K562 (cell line): ENCODE results near the gene ASCC1. TPM values are rescaled to one million over a fixed set of nuclear protein-coding genes. Genes with fewer than 3 reads are reported as not detected.

Source experiments
- ATAC-seq: fragments of 200-7000 bp; cut with Tn5 transposase; 3 replicates; pipeline ENCODE4 v1.9.1; 2020; ENCODE audit warnings: moderate library complexity
- BruUV-seq: library from RNA; stranded (reverse); fragments of 400-500 nt; replicated peaks from 2 replicates; lab custom pipeline; 2021; lab: Mats Ljungman, UMichigan
- CTCF ChIA-PET: fragments of 300-600 bp; formaldehyde crosslinking; extraction: SDS; loops from one replicate; lab custom pipeline; 2021; ENCODE audit warnings: low intra/inter-chr PET ratio; lab: Yijun Ruan, JAX
- POLR2A ChIA-PET: fragments of 300-600, 350-650 bp; sonication (Branson Sonifier 250); formaldehyde crosslinking; extraction: SDS; loops from one replicate; lab custom pipeline; 2021; ENCODE audit warnings: antibody characterized with exemption, inconsistent platforms; lab: Yijun Ruan, JAX
- DNase-seq, 4 experiments: peaks; one replicate each; pipeline versions ENCODE4 v3.0.0 to v3.0.0-alpha.2; 2011 to 2018; ENCODE audit warnings: low spot score in 3 of 4, mixed read lengths in 3 of 4; ENCODE audit errors: extremely low read depth in 1 of 4
- FAIRE-seq: peaks from 2 replicates; lab custom pipeline; 2011; peaks lifted over from hg19 to GRCh38; lab: Jason Lieb, UNC
- H2AFZ ChIP-seq: 2 replicates; pipeline ENCODE4 v1.6.0; 2011; ENCODE audit warnings: low read depth, low read length, control low read depth, inconsistent platforms
- H3K27ac ChIP-seq: fragments of 200-600 bp; 3 replicates; pipeline ENCODE4 v1.8.0; 2011; ENCODE audit warnings: low read depth, mild to moderate bottlenecking, control low read depth, inconsistent platforms, low read length, moderate library complexity, mixed read lengths; ENCODE audit errors: extremely low read depth
- H3K27me3 ChIP-seq, 2 experiments: fragments of 300-600 bp in 1 of 2; 2 replicates in 1 of 2; 3 replicates in 1 of 2; pipeline versions ENCODE4 v1.6.0 to v1.8.0; 2011; ENCODE audit warnings: inconsistent platforms in 2 of 2, low read length in 2 of 2, mild to moderate bottlenecking in 1 of 2, mixed read lengths in 1 of 2, moderate library complexity in 1 of 2; ENCODE audit not compliant: control insufficient read depth in 2 of 2, insufficient read depth in 2 of 2
- H3K36me3 ChIP-seq: fragments of 300-600 bp; 3 replicates; pipeline ENCODE4 v1.8.0; 2011; ENCODE audit warnings: mild to moderate bottlenecking, low read length, inconsistent platforms; ENCODE audit not compliant: control insufficient read depth, insufficient read depth
- H3K4me1 ChIP-seq, 2 experiments: fragments of 200-600 bp in 1 of 2; replicated peaks in 1 of 2; 2 replicates in 1 of 2; 3 replicates in 1 of 2; pipeline versions ENCODE4 v1.5.1 to v1.8.0; 2011; ENCODE audit warnings: inconsistent platforms in 2 of 2, low read length in 2 of 2, mild to moderate bottlenecking in 1 of 2, mixed read lengths in 1 of 2, moderate library complexity in 1 of 2; ENCODE audit not compliant: control insufficient read depth in 2 of 2, insufficient read depth in 2 of 2
- H3K4me2 ChIP-seq: 2 replicates; pipeline ENCODE4 v1.6.1; 2011; ENCODE audit warnings: low read length, control low read depth, inconsistent platforms, mixed read lengths; ENCODE audit not compliant: insufficient read depth
- H3K4me3 ChIP-seq: fragments of 200-600 bp; sonication (generic), shearing (Covaris generic); 2 replicates; pipeline ENCODE4 v1.5.1; 2016; ENCODE audit warnings: control low read depth, inconsistent platforms
- H3K79me2 ChIP-seq: fragments of 200-600 bp; 3 replicates; pipeline ENCODE4 v1.8.0; 2011; ENCODE audit warnings: low read length, inconsistent platforms; ENCODE audit not compliant: control insufficient read depth, insufficient read depth
- H3K9ac ChIP-seq, 2 experiments: 2 replicates each; pipeline versions ENCODE4 v1.6.0 to v1.6.1; 2011; ENCODE audit warnings: low read depth in 2 of 2, low read length in 2 of 2, control low read depth in 1 of 2, inconsistent platforms in 1 of 2, mild to moderate bottlenecking in 1 of 2, mixed read lengths in 1 of 2; ENCODE audit not compliant: insufficient read depth in 1 of 2
- H3K9me1 ChIP-seq: one replicate; pipeline ENCODE4 v1.6.0; 2011; ENCODE audit warnings: inconsistent platforms, mild to moderate bottlenecking, low read length, moderate library complexity; ENCODE audit not compliant: control insufficient read depth, insufficient read depth
- H3K9me3 ChIP-seq: replicated peaks from 2 replicates; pipeline ENCODE4 v1.5.1; 2011; ENCODE audit warnings: low read depth, low read length, inconsistent platforms; ENCODE audit not compliant: control insufficient read depth, insufficient read depth
- H4K20me1 ChIP-seq: replicated peaks from 2 replicates; pipeline ENCODE4 v1.6.1; 2011; ENCODE audit warnings: low read length, inconsistent platforms, mixed read lengths; ENCODE audit not compliant: control insufficient read depth, insufficient read depth
- CTCF ChIP-seq, 3 experiments: IDR thresholded peaks in 2 of 3; conservative IDR thresholded peaks in 1 of 3; 2 replicates each; pipeline ENCODE4 v1.5.1; 2011 to 2012; ENCODE audit warnings: low read length in 3 of 3, mild to moderate bottlenecking in 3 of 3, control low read depth in 2 of 3, improper control_type of control experiment in 1 of 3, inconsistent platforms in 1 of 3, low read depth in 1 of 3, mixed read lengths in 1 of 3, moderate library complexity in 1 of 3; ENCODE audit not compliant: insufficient read depth in 2 of 3
- FOXA1 ChIP-seq: fragments of 450-650 bp; IDR thresholded peaks from 2 replicates; pipeline ENCODE4 v1.6.1; 2016; ENCODE audit warnings: mild to moderate bottlenecking, borderline replicate concordance
- MNT ChIP-seq, 2 experiments: fragments of 450-650 bp; conservative IDR thresholded peaks; 2 replicates each; pipeline ENCODE4 v1.6.1; 2017; ENCODE audit warnings: mild to moderate bottlenecking in 2 of 2, moderate library complexity in 2 of 2
- RAD21 ChIP-seq, 2 experiments: fragments of 250-450 bp in 1 of 2; fragments of 450-650 bp in 1 of 2; sonication (Bioruptor Pico) in 1 of 2; formaldehyde crosslinking in 1 of 2; IDR thresholded peaks in 1 of 2; conservative IDR thresholded peaks in 1 of 2; 2 replicates each; pipeline versions ENCODE4 v1.4.0 to v1.8.0; 2020 to 2022; ENCODE audit warnings: mild to moderate bottlenecking in 2 of 2, moderate library complexity in 1 of 2
- REST ChIP-seq, 2 experiments: fragments of 450-650 bp; formaldehyde crosslinking in 1 of 2; IDR thresholded peaks; 2 replicates each; pipeline versions ENCODE4 v1.4.0 to v1.6.1; 2014 to 2020; ENCODE audit warnings: mild to moderate bottlenecking in 2 of 2, borderline replicate concordance in 1 of 2, low read depth in 1 of 2
- SMC3 ChIP-seq: conservative IDR thresholded peaks from 2 replicates; pipeline ENCODE4 v1.6.1; 2011; ENCODE audit warnings: low read depth, low read length, improper control_type of control experiment; ENCODE audit not compliant: insufficient read depth
- STAG1 ChIP-seq: sonication (generic); formaldehyde crosslinking; IDR thresholded peaks from 2 replicates; pipeline ENCODE4 v1.5.0; 2020; ENCODE audit warnings: missing genetic modification reagents, borderline replicate concordance
- WGBS: fragments of 100-300 bp; shearing (Covaris generic); methylation state at CpG from one replicate; pipeline ENCODE4 v1.1.6; 2016; ENCODE audit warnings: low coverage, mixed read lengths; ENCODE audit not compliant: insufficient coverage; ENCODE audit errors: missing lambda C conversion rate; 5-methylcytosine and 5-hydroxymethylcytosine counted together
- in situ Hi-C: fragments of 300-500 bp; cut with MboI; formaldehyde crosslinking; loops from 4 replicates; pipeline ENCODE4 v1.15.0; 2018; ENCODE audit warnings: inconsistent platforms, mixed read lengths
- intact Hi-C: fragments of 100-400 bp; cut with micrococcal nuclease; formaldehyde crosslinking; loops from 2 replicates; pipeline ENCODE4 v1.14.2; 2022
- polyA plus RNA-seq, 8 experiments: library from polyadenylated mRNA; depleted of rRNA in 4 of 8; stranded (reverse) in 5 of 8; unstranded in 3 of 8; fragments of >200 nt; fragmentation: Nextera tagmentation in 2 of 8; fragmentation: Illumina TruSeq in 1 of 8; extraction: Ambion mirVana in 2 of 8; extraction: Trizol in 1 of 8; gene quantifications; 2 replicates each; pipeline versions ENCODE4 v1.2.1 to v1.2.3, GENCODE V29; 2011 to 2014; ENCODE audit warnings: inconsistent platforms in 1 of 8, missing spikeins in 1 of 8
- total RNA-seq, 7 experiments: library from RNA; depleted of rRNA in 6 of 7; stranded (reverse); fragments of >200 nt in 6 of 7; fragmentation: Illumina TruSeq in 2 of 7; extraction: Trizol in 2 of 7; gene quantifications; 2 replicates each; pipeline versions ENCODE4 v1.2.1 to v1.2.3, GENCODE V29; 2011 to 2021; ENCODE audit warnings: low replicate concordance in 1 of 7

The ASCC1 gene
- total and polyA plus RNA-seq, 9 of the 15 experiments (the other 6 are each of a cell fraction or from before 2014, with no cell fraction given) = 31.7 to 73.3 (median 52.8) TPM

GRCh38 chr10:72061491-72061890, 154.6 kb downstream of the ASCC1 start:
- Histone ChIP-seq H3K9me1 (no peaks in the 10 kb centered on the region), H2AFZ (no peak overlapping the region), H3K4me3 (no peak overlapping the region), H3K27me3 (peaks cover 2 to 23% of the 10 kb centered on the region in 2 experiments; a peak in 2 of 5 replicates), H3K9ac (0 out of 4 replicates have a peak overlapping the region, but pooled peaks of 1 of the 2 experiments have one; percentile 55), H3K27ac (no peak overlapping the region), H3K9me3 (no peaks in the 10 kb centered on the region), H3K4me2 (no peak overlapping the region), H3K36me3 (no peaks in the 10 kb centered on the region), H3K79me2 (no peaks in the 10 kb centered on the region), H3K4me1 (peaks cover 3 to 33% of the 10 kb centered on the region in 2 experiments; a peak in 3 of 5 replicates), H4K20me1 (no peaks in the 10 kb centered on the region)
- ATAC-seq (peak; percentile 79), DNase-seq (peak; percentile 54 to 68 (median 58)), FAIRE-seq (peak; percentile 56)
- no TSS peak for BruUV-seq
- WGBS = 37% methylated on average over 5 of the region's 5 CpGs
- ChIA-PET CTCF (interaction anchor here (0.6 kb wide), 1 partner anchor 275 kb away, joined by 3 read pairs; no protein-coding TSS in a partner anchor), POLR2A (interaction anchor here (0.6 kb wide), 1 partner anchor 1345 kb away, joined by 4 read pairs; no protein-coding TSS in a partner anchor)
- in situ Hi-C loops = loop anchor here (10.0 kb wide), 1 partner anchor 273 kb away; no protein-coding TSS in a partner anchor
- intact Hi-C loops = loop anchor here (5.0 kb wide), 1 partner anchor 266 kb away; no protein-coding TSS in a partner anchor
- TF ChIP-seq RAD21 (CRISPR knock-in tag; conservative IDR thresholded peaks at IDR 0.05 in 1 of 2, IDR thresholded peaks at IDR 0.05 in 1 of 2) (peak; percentile 27 to 52; a peak in 3 of 4 replicates), SMC3 (peak; percentile 58), REST (IDR thresholded peaks at IDR 0.05; ENCODE audit: borderline replicate concordance) (peak; percentile 39; the same call in 1 of the 2 replicates), REST (CRISPR knock-in tag; IDR thresholded peaks at IDR 0.05; ENCODE audit: low read depth) (no peak), FOXA1 (no peak), MNT (conservative IDR thresholded peaks at IDR 0.05) (no peak), CTCF (IDR thresholded peaks at IDR 0.05 in 2 of 3, conservative IDR thresholded peaks at IDR 0.05 in 1 of 3; ENCODE audit: insufficient read depth in 2 of 3, low read depth in 1 of 3, low read length in 3 of 3) (peak; percentile 68 to 83 (median 71)), STAG1 (CRISPR knock-in tag) (peak; percentile 19; the same call in 1 of the 2 replicates)
